Breast epithelium (tissue), 3 donors: ENCODE results near the gene SP2.

Source experiments
- CTCF ChIP-seq, 3 donors: fragments of 450-650 bp; IDR thresholded peaks; one replicate each; pipeline ENCODE4 v1.5.1; 2016 to 2017; ENCODE audit warnings: antibody characterized with exemption in 3 of 3, mild to moderate bottlenecking in 3 of 3, moderate library complexity in 3 of 3
- POLR2A ChIP-seq: fragments of 450-650 bp; IDR thresholded peaks from one replicate; pipeline ENCODE4 v1.6.1; 2016; ENCODE audit warnings: antibody characterized with exemption, mild to moderate bottlenecking, moderate library complexity

- no peak for TF ChIP-seq CTCF (IDR thresholded peaks at IDR 0.05)
- no peak for TF ChIP-seq POLR2A
Observed at GRCh38 chr17:47852113-47852949, 43.7 kb upstream of the SP2 start.
